H9 (cell line): Measurements from ENCODE around the gene WSB1. TPM values are rescaled to one million over a fixed set of nuclear protein-coding genes. Genes with fewer than 3 reads are reported as not detected.
"Not testable (repeated sequence)": the region's sequence is repeated elsewhere in the genome, so short reads cannot be mapped to it uniquely, and the experiment has no call there.

Source experiments
- DNase-seq: peaks from one replicate; pipeline ENCODE4 v3.0.0-alpha.2; 2017
- H2AFZ ChIP-seq: one replicate; pipeline ENCODE4 v1.6.1; 2013; ENCODE audit warnings: mild to moderate bottlenecking, low read length, control low read depth, moderate library complexity
- H2AK5ac ChIP-seq: 2 replicates; pipeline ENCODE4 v1.6.1; 2013; ENCODE audit warnings: low read length, control low read depth, mixed read lengths; ENCODE audit not compliant: insufficient read length
- H2BK120ac ChIP-seq: one replicate; pipeline ENCODE4 v1.6.1; 2013; ENCODE audit warnings: low read depth, mild to moderate bottlenecking, low read length, control low read depth, inconsistent platforms; ENCODE audit not compliant: poor library complexity, severe bottlenecking
- H2BK12ac ChIP-seq: 2 replicates; pipeline ENCODE4 v1.6.1; 2013; ENCODE audit warnings: low read length, control low read depth, mixed read lengths, low read depth; ENCODE audit not compliant: insufficient read length
- H2BK15ac ChIP-seq: 2 replicates; pipeline ENCODE4 v1.6.1; 2013; ENCODE audit warnings: low read depth, low read length, control low read depth
- H2BK20ac ChIP-seq: one replicate; pipeline ENCODE4 v1.6.1; 2013; ENCODE audit warnings: low read depth, mild to moderate bottlenecking, low read length, control low read depth, inconsistent platforms; ENCODE audit not compliant: poor library complexity, severe bottlenecking
- H2BK5ac ChIP-seq: 2 replicates; pipeline ENCODE4 v1.6.1; 2013; ENCODE audit warnings: low read length, control low read depth, mixed read lengths; ENCODE audit not compliant: insufficient read length
- H3K14ac ChIP-seq: 2 replicates; pipeline ENCODE4 v1.6.1; 2013; ENCODE audit warnings: low read length, control low read depth; ENCODE audit not compliant: insufficient read depth
- H3K18ac ChIP-seq: 2 replicates; pipeline ENCODE4 v1.6.1; 2013; ENCODE audit warnings: low read depth, mild to moderate bottlenecking, mixed read lengths, low read length, control low read depth; ENCODE audit not compliant: insufficient read length
- H3K23ac ChIP-seq: 2 replicates; pipeline ENCODE4 v1.6.1; 2013; ENCODE audit warnings: low read length, control low read depth, mixed read lengths, low read depth; ENCODE audit not compliant: insufficient read length
- H3K23me2 ChIP-seq: 2 replicates; pipeline ENCODE4 v1.6.1; 2013; ENCODE audit warnings: low read depth, mild to moderate bottlenecking, mixed read lengths, low read length, control low read depth; ENCODE audit not compliant: insufficient read length, poor library complexity, severe bottlenecking
- H3K27ac ChIP-seq: 2 replicates; pipeline ENCODE4 v1.5.1; 2013; ENCODE audit warnings: low read length, control low read depth, mixed read lengths, low read depth; ENCODE audit not compliant: insufficient read length
- H3K27me3 ChIP-seq: 2 replicates; pipeline ENCODE4 v1.6.1; 2013; ENCODE audit warnings: low read length, control low read depth, inconsistent platforms; ENCODE audit not compliant: insufficient read depth
- H3K4ac ChIP-seq: 2 replicates; pipeline ENCODE4 v1.6.1; 2013; ENCODE audit warnings: low read depth, mild to moderate bottlenecking, control low read depth, inconsistent platforms, low read length, moderate library complexity
- H3K4me1 ChIP-seq: 2 replicates; pipeline ENCODE4 v1.6.1; 2013; ENCODE audit warnings: low read length, control low read depth, inconsistent platforms; ENCODE audit not compliant: insufficient read depth
- H3K4me2 ChIP-seq: 2 replicates; pipeline ENCODE4 v1.6.1; 2013; ENCODE audit warnings: low read length, control low read depth, mixed read lengths; ENCODE audit not compliant: insufficient read length, insufficient read depth
- H3K56ac ChIP-seq: 2 replicates; pipeline ENCODE4 v1.6.1; 2013; ENCODE audit warnings: low read depth, mild to moderate bottlenecking, mixed read lengths, low read length, control low read depth; ENCODE audit not compliant: insufficient read length
- H3K79me1 ChIP-seq: 2 replicates; pipeline ENCODE4 v1.6.1; 2013; ENCODE audit warnings: low read depth, mild to moderate bottlenecking, moderate library complexity, low read length, control low read depth, inconsistent platforms; ENCODE audit not compliant: insufficient read depth, poor library complexity, severe bottlenecking
- H3K79me2 ChIP-seq: 2 replicates; pipeline ENCODE4 v1.6.1; 2013; ENCODE audit warnings: low read length, control low read depth, inconsistent platforms; ENCODE audit not compliant: insufficient read depth
- H3K9ac ChIP-seq: 2 replicates; pipeline ENCODE4 v1.6.1; 2013; ENCODE audit warnings: low read length, control low read depth, mixed read lengths; ENCODE audit not compliant: insufficient read length; ENCODE audit errors: extremely low read depth
- H3K9me3 ChIP-seq: one replicate; pipeline ENCODE4 v1.6.1; 2013; ENCODE audit warnings: low read depth, low read length, inconsistent platforms; ENCODE audit not compliant: control insufficient read depth
- H3T11ph ChIP-seq: one replicate; pipeline ENCODE4 v1.6.1; 2013; ENCODE audit warnings: mild to moderate bottlenecking, low read length, control low read depth, inconsistent platforms
- H4K20me1 ChIP-seq: one replicate; pipeline ENCODE4 v1.6.1; 2013; ENCODE audit not compliant: control insufficient read depth, insufficient read length, insufficient read depth
- H4K5ac ChIP-seq: 2 replicates; pipeline ENCODE4 v1.6.1; 2013; ENCODE audit warnings: low read depth, mild to moderate bottlenecking, mixed read lengths, low read length, control low read depth; ENCODE audit not compliant: insufficient read length
- H4K8ac ChIP-seq: replicated peaks from 2 replicates; pipeline ENCODE4 v1.6.1; 2013; ENCODE audit warnings: low read length, control low read depth, mixed read lengths, low read depth; ENCODE audit not compliant: insufficient read length
- H4K91ac ChIP-seq: 2 replicates; pipeline ENCODE4 v1.6.1; 2013; ENCODE audit warnings: low read depth, mild to moderate bottlenecking, moderate library complexity, mixed read lengths, low read length, control low read depth; ENCODE audit not compliant: insufficient read length
- H3K27ac Mint-ChIP-seq, 3 experiments: 2 replicates in 2 of 3; 3 replicates in 1 of 3; pipeline ENCODE4 v1.8.0; 2020 to 2021; ENCODE audit warnings: mixed read lengths in 3 of 3, mild to moderate bottlenecking in 1 of 3, moderate library complexity in 1 of 3
- H3K27me3 Mint-ChIP-seq: 2 replicates; pipeline ENCODE4 v1.8.0; 2021; ENCODE audit warnings: low read depth, mild to moderate bottlenecking, moderate library complexity, mixed read lengths
- H3K36me3 Mint-ChIP-seq, 3 experiments: 2 replicates in 2 of 3; 3 replicates in 1 of 3; pipeline ENCODE4 v1.8.0; 2020 to 2021; ENCODE audit warnings: low read depth in 3 of 3, mixed read lengths in 3 of 3; ENCODE audit not compliant: insufficient read depth in 1 of 3
- H3K4me1 Mint-ChIP-seq, 2 experiments: 2 replicates each; pipeline ENCODE4 v1.8.0; 2020; ENCODE audit warnings: mixed read lengths in 2 of 2
- H3K4me3 Mint-ChIP-seq, 2 experiments: 2 replicates in 1 of 2; 3 replicates in 1 of 2; pipeline ENCODE4 v1.8.0; 2020 to 2021; ENCODE audit warnings: mild to moderate bottlenecking in 2 of 2, mixed read lengths in 2 of 2, moderate library complexity in 1 of 2
- H3K9me3 Mint-ChIP-seq, 2 experiments: 2 replicates in 1 of 2; 3 replicates in 1 of 2; pipeline ENCODE4 v1.8.0; 2020; ENCODE audit warnings: mild to moderate bottlenecking in 2 of 2, mixed read lengths in 2 of 2, moderate library complexity in 1 of 2
- CTCF ChIP-seq: fragments of 200-600 bp; sonication (generic); conservative IDR thresholded peaks from 3 replicates; pipeline ENCODE4 v1.8.0; 2021; ENCODE audit warnings: antibody characterized with exemption, mild to moderate bottlenecking
- whole genome bisulfite sequencing: extraction: QIAGEN DNeasy Blood & Tissue Kit; methylation state at CpG from one replicate; pipeline ENCODE4 v1.1.7; 2013; ENCODE audit warnings: missing lambda C conversion rate, low lambda C conversion rate, mixed read lengths; ENCODE audit not compliant: insufficient read length; ENCODE audit errors: extremely low coverage; 5-methylcytosine and 5-hydroxymethylcytosine counted together
- total RNA-seq: library from RNA; stranded (reverse); gene quantifications from 2 replicates; pipeline ENCODE4 v1.2.1, GENCODE V29; 2021

WSB1 gene
- total RNA-seq, 1 experiment from 2014 or later = 187 TPM

GRCh38 chr17:27247958-27248342 lies 46.0 kb upstream of the WSB1 start:
- H3K4me3 Mint-ChIP-seq = no peak overlapping the region
- no peak for TF ChIP-seq CTCF
- Histone ChIP-seq H3K9me3 (no peaks in the 10 kb centered on the region), H3K18ac (no peak overlapping the region), H3K14ac (no peak overlapping the region), H3K56ac (no peak overlapping the region), H3K27ac (no peak overlapping the region), H2BK120ac (no peak overlapping the region), H3K4me1 (0 out of 2 replicates have a peak, but pooled peaks cover 3% of the 10 kb centered on the region), H2AK5ac (no peak overlapping the region), H3K27me3 (no peaks in the 10 kb centered on the region), H2BK12ac (no peak overlapping the region), H2BK5ac (no peak overlapping the region), H2AFZ (no peak overlapping the region), H3K23ac (no peak overlapping the region), H3K9ac (no peak overlapping the region), H4K20me1 (no peaks in the 10 kb centered on the region), H4K91ac (no peak overlapping the region), H2BK15ac (no peak overlapping the region), H3K23me2 (no peaks in the 10 kb centered on the region), H2BK20ac (no peak overlapping the region), H3K4me2 (no peak overlapping the region), H3K4ac (no peak overlapping the region), H4K8ac (no peak overlapping the region), H3K79me2 (no peaks in the 10 kb centered on the region), H3T11ph (no peak overlapping the region), H4K5ac (no peak overlapping the region), H3K79me1 (no peaks in the 10 kb centered on the region)
- H3K27me3 Mint-ChIP-seq = peaks cover 22% of the 10 kb centered on the region
- WGBS = no CpG with 5 or more reads among the region's 3 CpGs
- no peaks in the 10 kb centered on the region for H3K36me3 Mint-ChIP-seq
- no peak for DNase-seq
- H3K9me3 Mint-ChIP-seq = peaks cover 0 to 3% of the 10 kb centered on the region in 2 experiments; a peak in 2 of 5 replicates
- no peak overlapping the region for H3K27ac Mint-ChIP-seq
- peaks cover 10 to 14% of the 10 kb centered on the region in 2 experiments for H3K4me1 Mint-ChIP-seq

- H3K4me1 Mint-ChIP-seq, H3T11ph ChIP-seq, H3K4me1 ChIP-seq, H3K9me3 ChIP-seq, H3K56ac ChIP-seq, H2BK15ac ChIP-seq, H2AK5ac ChIP-seq, H3K9ac ChIP-seq, H2AFZ ChIP-seq, H4K8ac ChIP-seq, H3K79me1 ChIP-seq, H2BK5ac ChIP-seq, H4K91ac ChIP-seq, H3K27me3 ChIP-seq, H3K9me3 Mint-ChIP-seq, H2BK120ac ChIP-seq, H3K4me3 Mint-ChIP-seq, H3K23me2 ChIP-seq, H4K20me1 ChIP-seq, H2BK12ac ChIP-seq, H3K4ac ChIP-seq, H3K23ac ChIP-seq, H3K27ac Mint-ChIP-seq, H3K79me2 ChIP-seq, H3K4me2 ChIP-seq, H4K5ac ChIP-seq, H3K36me3 Mint-ChIP-seq, DNase-seq, H3K14ac ChIP-seq, H3K18ac ChIP-seq, H2BK20ac ChIP-seq, H3K27ac ChIP-seq: not testable (repeated sequence)
- no CpG with 5 or more reads among the region's 1 CpG for WGBS
- peaks cover 24% of the 10 kb centered on the region for H3K27me3 Mint-ChIP-seq
These were observed 43.1 kb upstream of the WSB1 start for GRCh38 chr17:27250791-27251190.
